GM12878 (cell line): ENCODE data around the gene TMEM38A. TPM values are rescaled to one million over a fixed set of nuclear protein-coding genes. Genes with fewer than 3 reads are reported as not detected.
A peak's percentile ranks its signal among the peaks of the same experiment; 100 is the strongest.

Experiments
- ATAC-seq: fragments of 200-7000 bp; cut with Tn5 transposase; 3 replicates; pipeline ENCODE4 v1.9.1; 2020; ENCODE audit warnings: mild to moderate bottlenecking, moderate library complexity
- BruUV-seq: library from RNA; stranded (reverse); fragments of 400-500 nt; replicated peaks from 2 replicates; lab custom pipeline; 2021; lab: Mats Ljungman, UMichigan
- CTCF ChIA-PET: fragments of 300-600 bp; sonication (Branson Sonifier 250); formaldehyde crosslinking; extraction: SDS; loops from one replicate; lab custom pipeline; 2021; ENCODE audit warnings: inconsistent platforms; lab: Yijun Ruan, JAX
- POLR2A ChIA-PET: fragments of 350-600 bp; formaldehyde crosslinking; extraction: SDS; loops from one replicate; lab custom pipeline; 2021; ENCODE audit warnings: inconsistent platforms; lab: Charles Lee
- RAD21 ChIA-PET: fragments of 300-600 bp; sonication (Branson Sonifier 250); formaldehyde crosslinking; loops from one replicate; lab custom pipeline; 2023; ENCODE audit warnings: antibody characterized with exemption; ENCODE audit not compliant: unreplicated experiment; lab: Charles Lee
- SMC1A ChIA-PET: fragments of 300-600 bp; sonication (Branson Sonifier 250); formaldehyde crosslinking; loops from one replicate; lab custom pipeline; 2023; ENCODE audit not compliant: unreplicated experiment, uncharacterized antibody; lab: Charles Lee
- DNase-seq: peaks from one replicate; pipeline ENCODE4 v3.0.0-alpha.2; 2011; ENCODE audit warnings: low read depth, low spot score
- FAIRE-seq: peaks from 3 replicates; lab custom pipeline; 2011; peaks lifted over from hg19 to GRCh38; lab: Jason Lieb, UNC
- H2AFZ ChIP-seq: 2 replicates; pipeline ENCODE4 v1.6.0; 2011; ENCODE audit warnings: low read depth, low read length, control low read depth; ENCODE audit not compliant: control insufficient read depth
- H3K27ac ChIP-seq: 2 replicates; pipeline ENCODE4 v1.5.1; 2011; ENCODE audit warnings: control low read depth; ENCODE audit not compliant: control insufficient read depth, insufficient read depth
- H3K27me3 ChIP-seq, 2 experiments: replicated peaks in 1 of 2; 2 replicates each; pipeline versions ENCODE4 v1.6.0 to v1.6.1; 2011; ENCODE audit warnings: low read length in 1 of 2; ENCODE audit not compliant: control insufficient read depth in 2 of 2, insufficient read depth in 2 of 2
- H3K36me3 ChIP-seq, 2 experiments: 2 replicates each; pipeline ENCODE4 v1.5.1; 2011; ENCODE audit warnings: low read length in 1 of 2; ENCODE audit not compliant: control insufficient read depth in 2 of 2, insufficient read depth in 2 of 2
- H3K4me1 ChIP-seq: 2 replicates; pipeline ENCODE4 v1.6.1; 2011; ENCODE audit warnings: mild to moderate bottlenecking, low read length, moderate library complexity, mixed read lengths; ENCODE audit not compliant: control insufficient read depth, insufficient read depth
- H3K4me2 ChIP-seq: 2 replicates; pipeline ENCODE4 v1.6.0; 2011; ENCODE audit warnings: control low read depth; ENCODE audit not compliant: control insufficient read depth, insufficient read depth
- H3K4me3 ChIP-seq: fragments of 200-600 bp; sonication (generic); 2 replicates; pipeline ENCODE4 v1.5.1; 2016
- H3K79me2 ChIP-seq: 2 replicates; pipeline ENCODE4 v1.6.0; 2011; ENCODE audit warnings: low read length; ENCODE audit not compliant: control insufficient read depth, insufficient read depth
- H3K9ac ChIP-seq: 2 replicates; pipeline ENCODE4 v1.8.0; 2011; ENCODE audit warnings: low read length, control low read depth, mixed read lengths; ENCODE audit not compliant: control insufficient read depth, insufficient read depth
- H3K9me3 ChIP-seq: replicated peaks from 3 replicates; pipeline ENCODE4 v1.5.1; 2011; ENCODE audit warnings: mild to moderate bottlenecking, low read length; ENCODE audit not compliant: control insufficient read depth, insufficient read depth
- H4K20me1 ChIP-seq: 2 replicates; pipeline ENCODE4 v1.6.0; 2011; ENCODE audit not compliant: control insufficient read depth, insufficient read depth
- CTCF ChIP-seq, 3 experiments: IDR thresholded peaks in 2 of 3; conservative IDR thresholded peaks in 1 of 3; 2 replicates each; pipeline ENCODE4 v1.5.1; 2011; ENCODE audit warnings: low read depth in 3 of 3, low read length in 3 of 3, mild to moderate bottlenecking in 3 of 3, control low read depth in 2 of 3, moderate library complexity in 2 of 3, inconsistent platforms in 1 of 3, mixed read lengths in 1 of 3; ENCODE audit not compliant: control insufficient read depth in 2 of 3, insufficient read depth in 1 of 3; ENCODE audit errors: extremely low read depth in 1 of 3
- ELK1 ChIP-seq: IDR thresholded peaks from 2 replicates; pipeline ENCODE4 v1.6.1; 2012; ENCODE audit warnings: low read depth, low read length, improper control_type of control experiment
- HSF1 ChIP-seq: fragments of 150-350 bp; IDR thresholded peaks from 2 replicates; pipeline ENCODE4 v1.6.1; 2014; ENCODE audit warnings: mild to moderate bottlenecking, low read depth, low read length
- IKZF1 ChIP-seq: fragments of 450-650 bp; conservative IDR thresholded peaks from 2 replicates; pipeline ENCODE4 v1.6.1; 2017; ENCODE audit warnings: antibody characterized with exemption, mild to moderate bottlenecking
- KLF5 ChIP-seq: fragments of 450-650 bp; IDR thresholded peaks from 2 replicates; pipeline ENCODE4 v1.6.1; 2014; ENCODE audit warnings: mild to moderate bottlenecking; ENCODE audit not compliant: partially characterized antibody
- PKNOX1 ChIP-seq: fragments of 450-650 bp; IDR thresholded peaks from 2 replicates; pipeline ENCODE4 v1.6.1; 2016; ENCODE audit warnings: mild to moderate bottlenecking
- SUPT20H ChIP-seq: IDR thresholded peaks from 2 replicates; pipeline ENCODE4 v1.6.1; 2011; ENCODE audit warnings: low read depth, mild to moderate bottlenecking, low read length, moderate library complexity, borderline replicate concordance; ENCODE audit not compliant: control insufficient read depth
- WGBS: methylation state at CpG from one replicate; pipeline ENCODE4 v1.1.6; 2016; ENCODE audit warnings: low lambda C conversion rate; ENCODE audit not compliant: insufficient replicate concordance, insufficient coverage; ENCODE audit errors: missing lambda C conversion rate; 5-methylcytosine and 5-hydroxymethylcytosine counted together
- in situ Hi-C: fragments of 300-500 bp; cut with MboI; formaldehyde crosslinking; loops from 9 replicates; pipeline ENCODE4 v1.14.3; 2018; ENCODE audit warnings: mixed read lengths
- intact Hi-C: fragments of 100-400 bp; cut with micrococcal nuclease; formaldehyde crosslinking; loops from one replicate; pipeline ENCODE4 v1.14.2; 2022; ENCODE audit not compliant: unreplicated experiment
- polyA plus RNA-seq, 11 experiments: library from polyadenylated mRNA; depleted of rRNA in 4 of 11; unstranded in 6 of 11; stranded (reverse) in 5 of 11; fragments of >200 nt; fragmentation: Nextera tagmentation in 4 of 11; fragmentation: Illumina TruSeq in 1 of 11; extraction: Ambion mirVana in 4 of 11; extraction: Trizol in 1 of 11; gene quantifications; 1 replicate in 1 of 11; 2 replicates in 10 of 11; pipeline versions ENCODE4 v1.2.1 to v1.2.3, GENCODE V29; 2011 to 2016; ENCODE audit warnings: inconsistent platforms in 2 of 11, missing spikeins in 2 of 11, low read depth in 1 of 11
- total RNA-seq, 4 experiments: library from RNA; depleted of rRNA in 3 of 4; stranded (reverse); fragments of >200 nt in 3 of 4; fragmentation: Illumina TruSeq in 1 of 4; extraction: Trizol in 1 of 4; gene quantifications; 2 replicates each; pipeline versions ENCODE4 v1.2.1 to v1.2.3, GENCODE V29; 2013 to 2021
- TF ChIP-seq, protein P1 (sequence below): fragments of 450-650 bp; conservative IDR thresholded peaks from 2 replicates; pipeline ENCODE4 v1.6.1; 2017; ENCODE audit warnings: mild to moderate bottlenecking, moderate library complexity

TMEM38A gene
- total and polyA plus RNA-seq, 10 of the 15 experiments (the other 5 are each of a cell fraction or from before 2014, with no cell fraction given) = 4.5 to 22.2 (median 15.0) TPM

- peak; percentile 84 to 91 (median 86) for TF ChIP-seq CTCF (IDR thresholded peaks at IDR 0.05 in 2 of 3, conservative IDR thresholded peaks at IDR 0.05 in 1 of 3; ENCODE audit: control insufficient read depth in 2 of 3, extremely low read depth in 1 of 3, insufficient read depth in 1 of 3, low read depth in 3 of 3, low read length in 3 of 3)
Observed at GRCh38 chr19:16714702-16715287, 53.9 kb downstream of the TMEM38A start (continued).

- Histone ChIP-seq H3K4me1 (peaks cover 20% of the 10 kb centered on the region), H3K79me2 (no peaks in the 10 kb centered on the region), H3K9ac (no peak overlapping the region), H3K4me3 (no peak overlapping the region), H3K9me3 (no peaks in the 10 kb centered on the region), H2AFZ (no peak overlapping the region), H3K27ac (no peak overlapping the region), H3K4me2 (no peak overlapping the region), H3K27me3 (no peaks in the 10 kb centered on the region), H3K36me3 (no peaks in the 10 kb centered on the region), H4K20me1 (no peaks in the 10 kb centered on the region)
- ChIA-PET RAD21 (interaction anchor here (0.9 to 1.7 kb wide), 5 partner anchors 10 to 551 kb away, joined by 3 to 7 read pairs (median 4); partner anchors contain the start of gene BABAM1), SMC1A (interaction anchor here (0.6 to 2.5 kb wide), 6 partner anchors 57 to 1707 kb away, joined by 3 to 14 read pairs (median 5); no protein-coding TSS in a partner anchor), CTCF (interaction anchor here (0.7 to 2.8 kb wide), 17 partner anchors 8 to 655 kb away, joined by 3 to 16 read pairs (median 4); partner anchors contain the start of genes SMIM7 and TMEM38A), POLR2A (interaction anchor here (0.7 kb wide), 1 partner anchor 201 kb away, joined by 4 read pairs; no protein-coding TSS in a partner anchor)
- DNase-seq = no peak
- FAIRE-seq = no peak
- no TSS peak for BruUV-seq
- 0% methylated on average over 3 of the region's 3 CpGs for WGBS
- in situ Hi-C loops = no loop called here
- TF ChIP-seq ELK1 (no peak), KLF5 (no peak), HSF1 (no peak), SUPT20H (no peak), PKNOX1 (no peak), IKZF1 (no peak)
- TF ChIP-seq, protein P1, sequence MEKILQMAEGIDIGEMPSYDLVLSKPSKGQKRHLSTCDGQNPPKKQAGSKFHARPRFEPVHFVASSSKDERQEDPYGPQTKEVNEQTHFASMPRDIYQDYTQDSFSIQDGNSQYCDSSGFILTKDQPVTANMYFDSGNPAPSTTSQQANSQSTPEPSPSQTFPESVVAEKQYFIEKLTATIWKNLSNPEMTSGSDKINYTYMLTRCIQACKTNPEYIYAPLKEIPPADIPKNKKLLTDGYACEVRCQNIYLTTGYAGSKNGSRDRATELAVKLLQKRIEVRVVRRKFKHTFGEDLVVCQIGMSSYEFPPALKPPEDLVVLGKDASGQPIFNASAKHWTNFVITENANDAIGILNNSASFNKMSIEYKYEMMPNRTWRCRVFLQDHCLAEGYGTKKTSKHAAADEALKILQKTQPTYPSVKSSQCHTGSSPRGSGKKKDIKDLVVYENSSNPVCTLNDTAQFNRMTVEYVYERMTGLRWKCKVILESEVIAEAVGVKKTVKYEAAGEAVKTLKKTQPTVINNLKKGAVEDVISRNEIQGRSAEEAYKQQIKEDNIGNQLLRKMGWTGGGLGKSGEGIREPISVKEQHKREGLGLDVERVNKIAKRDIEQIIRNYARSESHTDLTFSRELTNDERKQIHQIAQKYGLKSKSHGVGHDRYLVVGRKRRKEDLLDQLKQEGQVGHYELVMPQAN = no peak
- intact Hi-C loops = loop anchor here (2.0 to 10.0 kb wide), 4 partner anchors 119 to 337 kb away; no protein-coding TSS in a partner anchor
- peak; percentile 34 for ATAC-seq
Observed at GRCh38 chr19:16715611-16716010, 54.7 kb downstream of the TMEM38A start.
